ENCODE data around the gene UBE3D.
A peak's percentile ranks its signal among the peaks of the same experiment; 100 is the strongest.

Gene UBE3D, protein sequence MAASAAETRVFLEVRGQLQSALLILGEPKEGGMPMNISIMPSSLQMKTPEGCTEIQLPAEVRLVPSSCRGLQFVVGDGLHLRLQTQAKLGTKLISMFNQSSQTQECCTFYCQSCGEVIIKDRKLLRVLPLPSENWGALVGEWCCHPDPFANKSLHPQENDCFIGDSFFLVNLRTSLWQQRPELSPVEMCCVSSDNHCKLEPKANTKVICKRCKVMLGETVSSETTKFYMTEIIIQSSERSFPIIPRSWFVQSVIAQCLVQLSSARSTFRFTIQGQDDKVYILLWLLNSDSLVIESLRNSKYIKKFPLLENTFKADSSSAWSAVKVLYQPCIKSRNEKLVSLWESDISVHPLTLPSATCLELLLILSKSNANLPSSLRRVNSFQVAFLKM

DNA sequence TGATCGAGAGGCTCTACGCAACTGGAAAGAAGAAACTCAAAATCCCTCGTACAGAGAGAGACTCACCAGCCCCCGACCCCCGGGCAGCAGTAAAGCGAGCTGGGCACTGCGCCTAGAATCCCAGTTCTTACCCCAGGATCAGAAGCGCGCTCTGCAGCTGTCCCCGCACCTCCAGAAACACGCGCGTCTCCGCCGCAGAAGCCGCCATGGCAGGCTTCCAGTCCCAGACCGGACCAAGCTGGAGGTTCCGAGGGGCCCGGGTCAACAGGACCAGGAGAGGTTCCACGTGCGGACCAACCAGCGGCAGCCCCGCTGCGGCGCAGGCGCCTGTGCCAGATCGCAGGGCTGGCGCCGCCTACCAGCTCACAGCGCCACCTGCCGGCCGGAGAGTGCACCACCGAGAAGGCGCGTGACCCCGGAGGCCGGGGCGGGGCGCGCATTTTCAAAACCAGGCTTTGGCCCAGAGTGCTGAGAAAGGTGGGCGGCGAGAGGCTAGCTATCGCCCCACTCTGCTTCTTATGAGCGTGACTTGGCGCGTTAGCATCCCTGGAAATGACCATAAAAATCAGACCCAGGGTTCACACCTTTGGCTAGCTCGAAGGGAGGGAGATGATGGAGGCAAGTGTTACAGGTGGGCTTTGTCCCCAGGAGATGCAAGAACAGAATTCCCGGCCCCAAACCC lies at the start of gene UBE3D:
TSS of gene UBE3D (minus strand) at position 331 of the 682 bp plus-strand sequence. CDS start at position 208, 123 bp downstream.
- DNase-seq: peak; percentile 93

DNA sequence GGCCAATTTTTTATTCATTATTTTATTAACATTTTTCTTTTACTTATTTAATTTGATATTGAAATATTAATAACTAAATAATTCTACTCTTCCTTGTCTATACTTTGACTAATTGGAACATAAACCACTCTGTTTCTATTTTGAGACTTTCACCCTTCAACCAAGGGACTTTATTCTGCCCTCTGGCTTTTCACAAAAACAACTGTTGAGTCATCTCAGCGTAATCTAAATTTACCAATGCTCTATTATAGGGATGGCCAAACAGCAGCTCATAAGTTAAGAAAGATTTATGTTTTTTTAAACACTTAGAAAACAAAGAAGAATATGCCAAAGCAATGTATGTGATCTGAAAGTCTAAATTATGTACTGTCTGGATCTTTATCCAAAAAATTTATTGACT lies 48.5 kb upstream of the UBE3D start:
- DNase-seq: no peak

- DNase-seq: no peak
These were observed 47.6 kb upstream of the UBE3D start for GRCh38 chr6:83113258-83113657.

- no peak for DNase-seq
These were observed 42.7 kb upstream of the UBE3D start for GRCh38 chr6:83108378-83108777.

DNA sequence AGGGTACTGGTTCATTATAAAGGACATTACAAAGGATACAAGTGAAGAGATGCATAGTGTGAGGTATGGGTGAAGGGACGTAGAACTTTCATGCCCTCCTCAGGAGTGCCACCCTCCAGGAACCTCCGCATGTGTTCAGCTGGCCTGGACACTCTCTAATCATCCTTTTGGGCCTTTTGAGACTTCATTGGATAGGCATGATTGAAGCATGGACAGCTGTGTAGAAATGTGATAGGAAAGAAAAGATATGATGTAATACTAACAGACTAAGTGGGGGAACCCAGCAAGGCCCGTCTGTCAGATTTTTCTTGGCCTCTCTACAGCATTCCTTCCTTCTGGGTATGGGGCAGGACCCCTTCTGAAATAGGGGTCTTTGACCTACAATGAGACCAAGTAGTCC lies 32.9 kb upstream of the UBE3D start:
- no peak for DNase-seq

- DNase-seq: no peak
These were observed 32.0 kb upstream of the UBE3D start for GRCh38 chr6:83097675-83098074.

GRCh38 chr6:83097204-83097603 lies 31.6 kb upstream of the UBE3D start:
- DNase-seq: no peak

DNA sequence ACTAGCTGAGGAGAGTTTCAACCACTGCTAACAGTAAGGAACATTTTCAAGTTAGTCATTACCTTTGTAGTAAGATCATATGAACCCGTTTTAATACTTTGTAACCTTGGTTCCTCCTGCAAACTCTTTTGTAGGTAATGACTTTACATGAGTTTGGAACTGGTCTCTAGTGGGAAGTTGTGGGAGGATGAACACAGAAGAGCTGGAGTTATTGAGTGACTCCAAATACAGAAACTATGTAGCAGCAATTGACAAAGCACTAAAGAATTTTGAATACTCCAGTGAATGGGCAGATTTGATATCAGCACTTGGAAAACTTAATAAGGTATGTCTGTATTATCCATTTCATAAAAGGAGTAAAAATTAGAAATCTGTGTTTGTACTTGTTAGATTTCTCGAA lies 31.1 kb upstream of the UBE3D start:
- no peak for DNase-seq

GRCh38 chr6:83092756-83093399 lies 27.2 kb upstream of the UBE3D start:
- DNase-seq: no peak

DNA sequence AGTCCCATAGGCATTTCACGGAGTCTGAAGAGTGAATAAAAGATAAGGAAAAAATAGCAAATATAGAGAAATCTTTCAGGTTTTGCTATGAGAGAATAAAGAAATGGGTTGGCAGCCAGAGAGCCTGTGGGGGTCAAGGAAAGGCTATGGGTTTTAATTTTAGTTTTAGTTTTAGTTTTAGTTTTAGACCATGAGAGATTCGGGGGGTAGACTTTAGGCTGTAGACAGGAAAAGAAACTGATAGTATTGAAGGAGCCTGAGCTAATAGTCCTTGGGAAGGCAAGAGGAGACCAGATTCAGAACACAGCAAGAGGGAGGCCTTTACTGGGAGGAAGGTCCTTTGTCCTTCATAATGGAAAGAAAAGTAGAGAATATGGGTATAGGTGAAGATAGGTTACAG lies 21.1 kb upstream of the UBE3D start:
- no peak for DNase-seq

DNA sequence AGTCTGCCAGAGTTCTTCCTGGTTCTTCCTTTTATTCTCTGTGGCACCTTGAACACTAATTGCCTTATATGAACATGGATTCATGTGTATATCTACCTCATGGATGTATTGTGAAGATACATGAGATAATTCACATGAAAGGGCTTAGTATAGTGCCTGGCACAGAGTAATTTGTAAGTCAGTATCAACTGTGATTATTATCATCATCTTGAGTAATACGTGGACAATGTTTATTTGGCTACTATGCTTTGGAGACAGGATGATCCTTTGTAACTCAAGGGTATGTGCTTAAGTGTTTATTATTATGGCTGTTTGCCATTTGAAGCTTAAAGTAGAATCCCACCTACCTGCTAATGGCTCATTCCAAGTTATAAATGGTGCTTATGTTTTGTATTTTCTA lies 17.8 kb upstream of the UBE3D start:
- DNase-seq: no peak

- no peak for DNase-seq
These were observed 8.0 kb upstream of the UBE3D start for GRCh38 chr6:83073615-83074014.

GRCh38 chr6:83072726-83073125 lies 7.1 kb upstream of the UBE3D start:
- no peak for DNase-seq

DNA sequence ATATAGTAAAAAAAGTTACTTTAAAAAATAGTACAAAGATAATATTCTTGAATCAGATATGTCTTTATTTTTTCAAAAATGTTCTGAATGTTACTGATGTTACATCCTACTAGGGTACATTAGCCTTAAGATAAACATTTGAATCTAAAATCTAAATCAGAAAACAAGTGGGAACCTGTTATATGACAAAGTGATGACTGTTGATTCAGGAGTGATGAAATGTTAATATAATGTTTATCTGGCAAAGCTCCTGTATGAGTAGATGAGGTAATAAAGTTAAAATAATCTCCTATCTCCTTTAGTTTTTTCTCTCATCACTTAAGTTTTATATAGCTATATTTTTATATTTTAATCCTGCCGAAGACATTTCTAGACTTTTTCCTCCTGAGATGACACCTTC lies 6.1 kb upstream of the UBE3D start:
- no peak for DNase-seq

DNA sequence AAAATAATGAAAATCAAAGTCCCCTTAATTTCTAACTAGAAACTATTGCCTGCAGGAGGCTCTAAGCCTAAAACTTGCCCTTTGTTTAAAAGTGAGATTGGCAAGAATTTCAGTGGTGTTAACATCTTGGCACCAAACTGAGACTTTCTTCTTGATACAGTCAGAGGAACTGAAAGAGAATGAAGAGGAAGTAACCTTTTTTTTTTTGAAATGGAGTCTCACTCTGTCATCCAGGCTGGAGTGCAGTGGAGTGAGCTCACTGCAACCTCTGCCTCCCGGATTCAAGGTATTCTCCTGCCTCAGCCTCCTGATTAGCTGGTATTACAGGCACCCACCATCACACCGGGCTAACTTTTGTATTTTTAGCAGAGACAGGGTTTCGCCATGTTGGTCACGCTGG lies 5.4 kb upstream of the UBE3D start:
- no peak for DNase-seq

- DNase-seq: no peak
These were observed 4.0 kb upstream of the UBE3D start for GRCh38 chr6:83069633-83070032.

DNA sequence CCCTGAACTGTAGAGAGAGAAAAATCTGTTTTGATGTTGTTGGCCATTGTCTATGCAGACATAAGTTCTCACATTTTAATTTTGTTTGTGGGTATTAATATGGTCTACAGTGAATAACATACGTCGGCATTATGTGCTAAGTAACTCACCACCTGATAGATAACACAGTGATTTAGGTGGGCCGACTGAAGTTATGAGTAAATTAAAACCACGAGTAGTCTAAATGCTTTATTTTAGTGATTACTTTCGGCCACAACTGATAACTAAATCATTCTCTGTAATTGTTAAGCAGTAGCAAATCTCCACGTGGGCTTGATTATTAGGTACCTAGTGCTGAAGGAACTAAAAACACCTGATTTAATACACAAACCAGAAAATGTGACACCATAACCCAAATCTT lies 3.0 kb upstream of the UBE3D start:
- no peak for DNase-seq

DNA sequence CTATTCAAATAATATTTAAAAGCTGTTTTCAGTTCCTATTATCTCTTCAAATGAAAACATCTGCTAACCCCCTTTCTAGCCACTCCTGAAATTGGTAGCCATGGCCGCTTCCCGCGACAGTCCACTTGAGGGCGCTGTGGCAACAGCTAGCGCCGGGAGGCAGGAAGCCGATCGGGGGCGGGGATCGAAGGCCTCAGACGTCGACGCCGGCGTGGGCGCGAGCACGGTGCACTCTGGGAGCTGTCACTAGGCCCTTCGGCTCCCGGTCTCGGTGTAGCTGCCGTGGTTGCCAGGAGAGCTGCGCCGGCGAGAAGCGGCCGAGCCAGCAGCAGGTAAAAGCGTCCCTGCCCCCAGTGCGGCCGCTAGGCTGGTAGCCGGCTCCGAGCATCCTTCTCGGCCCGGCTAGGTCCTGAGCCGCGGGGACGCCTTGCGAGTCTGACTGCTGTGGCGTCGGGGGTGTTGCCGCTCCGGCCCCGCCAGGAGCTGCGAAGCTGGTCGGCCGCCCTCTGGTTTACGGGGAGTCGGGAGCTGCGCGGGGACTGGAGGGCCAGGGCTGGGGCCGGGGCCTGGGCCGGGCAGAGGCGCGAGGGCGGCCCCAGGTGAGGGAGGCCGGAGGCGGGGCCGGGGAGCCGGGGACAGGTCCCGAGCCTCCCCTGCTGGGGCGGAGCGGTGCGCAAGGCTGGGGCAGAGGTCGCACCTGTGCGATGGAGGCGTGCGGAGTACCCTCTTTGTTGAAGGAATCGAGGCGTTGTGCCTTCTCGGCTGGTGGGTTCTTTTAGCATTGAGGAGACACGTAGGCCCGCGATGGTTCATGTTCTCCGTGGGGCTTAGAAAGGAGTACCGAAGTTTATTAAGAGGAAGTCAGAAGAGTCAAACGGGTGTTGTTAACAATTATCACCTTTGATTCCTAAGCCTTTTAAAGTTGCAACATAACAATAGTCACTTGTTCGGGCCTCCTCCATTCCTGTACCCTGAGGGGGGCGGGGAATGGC lies 2.1 kb upstream of the UBE3D start, which contains the start of gene DOP1A:
TSS of gene DOP1A (plus strand) at position 224 of the 992 bp plus-strand sequence. CDS start 29,307 bp downstream, outside the sequence.
- peak; percentile 97 for DNase-seq

DNA sequence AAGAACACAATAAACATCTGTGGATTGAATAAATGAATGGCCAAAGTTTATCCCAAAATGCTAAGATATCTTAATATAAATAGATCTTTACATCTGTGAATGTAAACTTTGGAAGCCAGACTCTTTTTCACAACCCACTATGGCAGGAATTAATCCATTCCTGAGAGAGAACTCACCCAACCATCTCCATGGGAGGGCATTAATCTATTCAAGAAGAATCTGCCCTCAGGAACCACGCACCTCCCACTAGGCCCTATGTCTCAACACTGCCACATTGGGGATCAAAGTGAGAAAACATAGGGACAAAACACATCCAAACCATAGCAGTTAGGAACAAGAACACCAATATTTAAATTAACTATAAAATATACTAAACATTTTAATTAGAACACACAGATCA lies 3.4 kb downstream of the UBE3D start:
- no peak for DNase-seq

DNA sequence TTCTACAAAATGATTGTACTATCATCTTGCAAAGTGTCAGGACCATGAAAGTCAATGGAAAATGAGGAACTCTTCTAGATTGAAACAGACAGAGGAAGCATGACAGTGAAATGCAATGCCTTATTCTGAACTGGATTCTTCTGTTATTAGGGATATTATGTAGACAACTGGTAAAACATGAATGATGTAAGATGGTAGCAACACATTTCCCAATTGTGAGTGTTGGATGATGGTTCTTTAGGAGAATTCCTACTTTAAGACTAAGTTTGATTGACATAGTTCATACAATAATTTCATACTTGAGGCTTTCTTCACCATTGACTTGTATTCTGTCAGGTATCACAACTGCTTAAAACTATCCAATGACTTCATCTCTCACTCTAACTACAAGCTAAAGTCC lies 4.5 kb downstream of the UBE3D start:
- no peak for DNase-seq

DNA sequence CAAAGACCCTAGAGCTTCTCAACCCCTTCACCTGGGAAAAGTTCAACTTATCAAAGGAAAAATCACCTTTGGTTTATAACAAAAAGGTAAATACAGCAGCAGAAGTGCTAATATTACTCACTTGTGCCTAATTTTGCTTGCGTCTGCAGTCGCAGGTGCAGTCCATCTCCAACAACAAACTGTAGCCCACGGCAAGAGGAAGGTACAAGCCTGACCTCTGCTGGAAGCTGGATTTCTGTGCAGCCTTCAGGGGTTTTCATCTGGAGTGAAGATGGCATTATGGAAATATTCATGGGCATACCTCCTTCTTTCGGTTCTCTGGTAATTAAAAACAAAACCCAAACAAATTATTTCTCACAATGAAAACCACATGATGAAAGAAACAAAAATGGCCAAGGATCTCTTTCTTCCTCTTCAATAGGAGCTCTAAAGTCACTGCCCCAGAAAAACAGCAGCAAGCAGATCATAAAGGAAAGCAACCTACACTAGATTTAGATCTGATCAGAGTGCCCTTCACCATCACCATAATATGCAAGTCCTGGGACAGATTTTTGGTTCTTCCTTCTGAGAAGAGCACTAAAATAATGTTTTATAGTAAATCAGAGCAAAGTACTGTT lies 7.8 kb downstream of the UBE3D start:
- DNase-seq: peak; percentile 66

DNA sequence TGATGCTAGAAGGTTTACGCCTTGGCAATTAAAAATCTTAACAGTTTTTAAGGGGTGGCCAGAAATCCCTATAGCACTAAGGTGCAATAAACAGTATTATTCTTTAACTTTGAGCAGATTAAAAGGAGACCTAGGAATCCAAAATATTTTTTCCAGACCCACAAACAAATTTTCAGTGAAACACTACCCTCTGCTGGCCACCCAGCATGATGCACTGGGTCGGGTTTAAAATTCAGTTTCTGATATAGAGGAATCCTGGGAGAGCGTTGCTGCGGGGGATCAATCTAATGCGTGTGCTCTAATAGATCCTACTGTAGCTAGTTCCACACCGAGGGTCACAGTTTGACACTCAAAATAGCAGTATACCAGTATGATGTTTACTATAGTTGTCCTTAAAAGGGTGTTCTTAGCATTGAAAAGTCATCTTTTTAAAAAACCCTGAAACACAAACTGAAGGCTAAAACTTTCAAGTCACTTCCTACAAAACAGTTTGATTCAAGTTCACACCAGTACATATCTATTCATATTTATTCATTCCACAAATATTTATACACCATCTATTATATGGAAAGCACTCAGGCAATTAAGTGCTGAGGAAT lies 10.2 kb downstream of the UBE3D start:
- peak; percentile 68 for DNase-seq
